Stimulated activated memory B cell treated with anti-CD40 and anti-IgM and Interleukin-4, amounts not matched to agents 10 μg/mL and 1 μg/mL and 100 μg/mL, for 72 hours (primary cell): ENCODE data around the gene SPATA13.
A peak's percentile ranks its signal among the peaks of the same experiment; 100 is the strongest.
"Not testable (repeated sequence)": the region's sequence is repeated elsewhere in the genome, so short reads cannot be mapped to it uniquely, and the experiment has no call there.

Experiments used
- ATAC-seq: fragments of 150-1000 bp; cut with Tn5 transposase; 2 replicates; pipeline ENCODE4 v1.10.0; 2021
- H3K27ac Mint-ChIP-seq: one replicate; pipeline ENCODE4 v1.8.0; 2022; ENCODE audit warnings: mild to moderate bottlenecking, mixed read lengths
- H3K27me3 Mint-ChIP-seq: one replicate; pipeline ENCODE4 v1.8.0; 2022; ENCODE audit warnings: mixed read lengths
- H3K36me3 Mint-ChIP-seq: one replicate; pipeline ENCODE4 v1.8.0; 2022; ENCODE audit warnings: mixed read lengths
- H3K4me1 Mint-ChIP-seq: one replicate; pipeline ENCODE4 v1.8.0; 2022; ENCODE audit warnings: mixed read lengths
- H3K4me3 Mint-ChIP-seq: one replicate; pipeline ENCODE4 v1.8.0; 2022; ENCODE audit warnings: mild to moderate bottlenecking, moderate library complexity, mixed read lengths
- H3K9me3 Mint-ChIP-seq: one replicate; pipeline ENCODE4 v1.8.0; 2022; ENCODE audit warnings: mixed read lengths

Gene SPATA13

DNA sequence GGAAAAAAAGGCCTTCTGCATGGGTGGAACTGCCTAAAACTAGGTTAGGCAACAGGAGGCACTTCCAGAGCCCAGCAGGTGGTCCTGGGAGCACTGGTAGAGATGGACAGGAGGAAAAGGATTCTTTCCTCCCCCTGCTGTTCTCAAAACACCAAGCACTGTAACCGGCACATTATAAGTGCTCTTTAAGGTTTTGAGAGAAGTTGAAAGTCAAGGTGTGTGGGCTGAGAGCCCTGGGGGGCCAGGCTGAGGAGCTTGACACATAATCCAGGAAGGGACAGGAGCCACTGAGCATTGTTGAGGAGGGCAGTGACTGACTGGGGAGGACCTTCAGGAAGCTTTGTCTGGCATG is 32.3 kb downstream of the SPATA13 start:
- Mint-ChIP-seq H3K36me3 (no peaks in the 10 kb centered on the region), H3K9me3 (no peaks in the 10 kb centered on the region), H3K4me1 (peaks cover 6% of the 10 kb centered on the region), H3K4me3 (no peak overlapping the region), H3K27me3 (peaks cover 10% of the 10 kb centered on the region), H3K27ac (no peak overlapping the region)
- ATAC-seq = no peak

DNA sequence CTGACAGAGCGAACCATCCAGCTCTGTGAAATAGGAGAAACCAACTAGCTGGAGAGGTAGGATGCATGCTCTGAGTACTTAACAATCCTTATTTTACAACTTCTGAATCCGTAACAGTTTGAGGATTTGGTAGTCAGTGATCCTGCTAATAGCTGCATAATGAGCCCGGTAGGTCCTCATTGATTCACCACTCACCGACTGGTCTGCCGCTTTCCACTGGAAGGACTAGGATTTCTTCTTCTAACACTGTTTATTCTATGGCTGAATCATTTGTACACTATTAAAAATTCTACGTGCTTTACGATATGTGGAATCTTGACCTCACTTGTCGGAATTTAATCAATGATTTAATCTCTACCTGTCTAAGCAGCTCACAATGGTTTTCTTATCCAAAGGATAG is 33.9 kb downstream of the SPATA13 start:
- H3K4me3 Mint-ChIP-seq = no peak overlapping the region
- no peaks in the 10 kb centered on the region for H3K36me3 Mint-ChIP-seq
- no peak for ATAC-seq
- peaks cover 10% of the 10 kb centered on the region for H3K27me3 Mint-ChIP-seq
- no peak overlapping the region for H3K27ac Mint-ChIP-seq
- H3K4me1 Mint-ChIP-seq = peaks cover 6% of the 10 kb centered on the region
- no peaks in the 10 kb centered on the region for H3K9me3 Mint-ChIP-seq

DNA sequence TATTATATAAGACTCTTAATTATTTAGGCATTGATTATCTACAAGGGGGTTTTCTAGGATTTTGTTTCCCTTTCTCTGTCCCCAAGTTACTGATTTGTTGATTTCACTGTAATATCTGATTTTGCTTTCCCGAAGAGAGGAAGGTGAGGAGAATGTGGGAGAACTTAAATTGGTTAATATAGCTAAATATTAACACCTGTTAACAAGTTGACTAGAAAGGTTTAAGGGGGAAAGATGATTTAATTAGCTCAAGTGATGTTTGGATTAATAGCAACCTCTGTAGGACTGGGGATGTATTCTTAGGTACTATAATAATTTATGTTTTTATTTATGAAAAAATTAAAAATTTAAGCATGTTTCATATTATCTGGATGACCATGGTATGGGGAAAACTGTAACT is 35.1 kb downstream of the SPATA13 start:
- Mint-ChIP-seq H3K36me3 (no peaks in the 10 kb centered on the region), H3K27me3 (peaks cover 10% of the 10 kb centered on the region), H3K4me1 (peaks cover 6% of the 10 kb centered on the region), H3K4me3 (no peak overlapping the region), H3K9me3 (no peaks in the 10 kb centered on the region), H3K27ac (no peak overlapping the region)
- no peak for ATAC-seq

DNA sequence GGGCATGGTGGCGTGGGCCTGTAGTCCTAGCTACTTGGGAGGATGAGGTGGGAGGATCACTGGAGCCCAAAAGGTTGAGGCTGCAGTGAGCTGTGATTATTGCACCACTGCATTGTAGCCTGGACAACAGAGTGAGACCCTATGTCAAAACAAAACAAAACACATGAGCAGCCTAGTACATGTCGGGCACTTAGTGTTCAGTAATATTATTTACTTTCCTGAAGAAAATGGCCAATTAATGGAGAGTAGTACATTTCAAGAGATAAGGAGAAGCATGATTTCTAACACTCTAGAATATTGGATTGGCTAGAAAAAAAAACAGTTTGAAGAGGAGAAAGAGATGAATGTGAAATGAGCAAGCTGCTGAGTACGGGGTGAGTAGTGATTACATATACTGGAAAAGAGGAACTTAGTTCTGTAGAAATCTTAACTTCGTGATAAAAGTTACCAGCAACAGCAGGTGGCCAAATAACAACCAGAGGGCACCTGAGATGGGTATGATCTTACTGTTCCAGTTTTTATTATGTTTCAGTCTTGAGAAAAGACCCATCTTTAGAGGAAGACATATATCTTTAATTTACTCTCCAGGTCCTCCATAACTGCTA is 36.2 kb downstream of the SPATA13 start:
- Mint-ChIP-seq H3K9me3 (no peaks in the 10 kb centered on the region), H3K27ac (no peak overlapping the region), H3K36me3 (no peaks in the 10 kb centered on the region), H3K27me3 (peaks cover 10% of the 10 kb centered on the region), H3K4me1 (peaks cover 6% of the 10 kb centered on the region), H3K4me3 (no peak overlapping the region)
- peak; percentile 53 for ATAC-seq

DNA sequence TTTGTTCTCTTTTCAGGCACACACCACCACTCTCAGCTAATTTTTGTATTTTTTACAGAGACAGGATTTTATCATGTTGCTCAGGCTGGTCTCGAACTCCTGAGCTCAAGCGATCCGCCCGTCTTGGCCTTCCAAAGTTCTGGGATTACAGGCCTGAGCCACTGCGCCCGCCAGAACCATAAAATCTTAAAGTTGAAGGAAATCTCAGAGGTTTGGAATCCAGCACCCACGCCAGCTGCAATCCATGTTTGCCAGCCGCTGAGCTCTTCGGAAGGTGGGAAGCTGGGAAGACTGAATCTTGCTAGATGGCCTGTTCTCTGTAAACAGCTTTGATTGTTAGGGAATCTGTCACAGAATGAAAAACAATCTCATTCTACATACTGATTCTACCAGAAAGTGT is 38.5 kb downstream of the SPATA13 start:
- no peak for ATAC-seq
- Mint-ChIP-seq H3K4me1 (peaks cover 15% of the 10 kb centered on the region), H3K27ac (no peak overlapping the region), H3K27me3 (no peaks in the 10 kb centered on the region), H3K4me3 (no peak overlapping the region), H3K9me3 (no peaks in the 10 kb centered on the region), H3K36me3 (no peaks in the 10 kb centered on the region)

DNA sequence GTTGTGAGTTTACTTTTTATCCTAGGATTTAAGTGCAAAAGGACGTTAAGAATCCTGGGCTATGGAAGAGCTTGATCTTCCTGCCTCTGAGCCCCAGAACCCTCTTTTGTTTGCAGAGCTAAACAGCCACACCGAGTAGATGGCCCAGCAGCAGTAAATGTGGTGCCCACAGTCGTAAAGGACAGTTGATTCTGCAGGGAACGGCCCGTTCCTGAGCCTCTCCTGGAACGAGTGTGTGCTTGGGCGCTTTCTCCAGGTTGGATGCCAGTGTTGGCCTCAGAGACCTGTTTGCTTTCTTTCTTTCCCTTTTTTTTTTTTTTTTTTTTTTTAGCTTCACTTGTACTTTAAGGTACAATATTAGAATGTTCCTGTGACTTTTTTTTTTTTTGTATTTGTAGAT is 41.7 kb downstream of the SPATA13 start:
- H3K9me3 Mint-ChIP-seq = no peaks in the 10 kb centered on the region

DNA sequence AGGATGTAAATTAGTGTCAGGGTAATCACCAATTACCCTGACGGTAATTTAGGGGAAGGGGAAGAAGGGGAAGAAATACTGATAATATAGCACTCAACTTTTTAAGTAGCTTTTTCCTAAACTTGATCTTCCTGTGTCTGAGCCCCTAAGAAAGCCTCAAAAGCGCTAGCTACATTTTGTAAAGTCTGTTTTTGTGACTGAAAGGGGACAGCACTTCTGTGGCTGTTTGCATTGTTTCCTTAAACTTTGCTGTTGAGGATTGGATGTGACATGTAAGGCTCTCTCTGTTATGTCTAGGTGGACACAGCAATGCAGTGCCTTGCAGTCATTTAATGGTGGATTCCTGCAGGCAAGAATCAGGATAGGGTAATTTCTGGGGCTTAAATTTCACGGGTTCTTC is 42.8 kb downstream of the SPATA13 start:
- peaks cover 14% of the 10 kb centered on the region for H3K4me1 Mint-ChIP-seq
- no peaks in the 10 kb centered on the region for H3K9me3 Mint-ChIP-seq
- no peak overlapping the region for H3K27ac Mint-ChIP-seq
- no peak overlapping the region for H3K4me3 Mint-ChIP-seq
- no peak for ATAC-seq
- peaks cover 18% of the 10 kb centered on the region for H3K27me3 Mint-ChIP-seq
- no peaks in the 10 kb centered on the region for H3K36me3 Mint-ChIP-seq

More for the DNA sequence above, 41.7 kb downstream of the SPATA13 start:
- Mint-ChIP-seq H3K4me3 (no peak overlapping the region), H3K4me1 (peaks cover 14% of the 10 kb centered on the region), H3K27me3 (peaks cover 18% of the 10 kb centered on the region), H3K27ac (no peak overlapping the region), H3K36me3 (no peaks in the 10 kb centered on the region)
- no peak for ATAC-seq

DNA sequence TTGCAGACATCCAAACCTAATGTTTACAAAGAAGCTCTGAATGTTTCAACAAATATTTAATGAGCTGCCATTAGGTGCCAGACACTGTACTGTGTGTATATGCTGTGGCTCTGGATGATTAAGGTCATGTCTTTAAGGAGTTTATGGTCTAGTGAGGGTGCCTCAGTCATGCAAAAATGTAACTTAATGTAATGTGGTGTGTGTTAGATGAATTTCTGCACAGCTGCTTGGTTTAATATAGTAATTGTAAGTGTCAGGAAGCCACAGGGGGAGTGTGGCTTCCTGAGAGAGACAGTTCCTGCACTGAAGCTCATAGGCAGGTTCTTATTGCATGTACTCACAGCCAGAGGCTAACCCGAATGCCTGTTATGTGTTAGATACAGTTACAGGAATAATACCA is 43.3 kb downstream of the SPATA13 start:
- peak; percentile 47 for ATAC-seq
- H3K27ac Mint-ChIP-seq = no peak overlapping the region
- H3K4me3 Mint-ChIP-seq = no peak overlapping the region
- H3K9me3 Mint-ChIP-seq = no peaks in the 10 kb centered on the region
- no peaks in the 10 kb centered on the region for H3K36me3 Mint-ChIP-seq
- H3K4me1 Mint-ChIP-seq = peaks cover 14% of the 10 kb centered on the region
- H3K27me3 Mint-ChIP-seq = peaks cover 18% of the 10 kb centered on the region

DNA sequence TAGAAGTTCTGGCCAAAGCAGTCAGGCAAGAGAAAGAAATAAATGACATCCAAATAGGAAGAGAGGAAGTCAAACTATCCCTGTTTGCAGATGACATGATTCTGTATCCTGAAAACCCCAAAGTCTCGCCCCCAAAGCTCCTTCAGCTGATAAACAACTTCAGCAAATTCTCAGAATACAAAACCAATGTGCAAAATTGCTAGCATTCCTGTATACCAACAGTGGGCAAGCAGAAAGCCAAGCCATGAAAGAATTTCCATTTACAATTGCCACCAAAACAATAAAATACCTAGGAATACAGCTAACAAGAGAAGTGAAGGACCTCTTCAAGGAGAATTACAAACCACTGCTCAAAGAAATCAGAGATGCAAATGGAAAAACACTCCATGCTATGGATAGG is 44.6 kb downstream of the SPATA13 start:
- not testable (repeated sequence) for H3K4me3 Mint-ChIP-seq, H3K9me3 Mint-ChIP-seq, ATAC-seq, H3K36me3 Mint-ChIP-seq, H3K27ac Mint-ChIP-seq
- Mint-ChIP-seq H3K27me3 (peaks cover 25% of the 10 kb centered on the region), H3K4me1 (peaks cover 14% of the 10 kb centered on the region)

DNA sequence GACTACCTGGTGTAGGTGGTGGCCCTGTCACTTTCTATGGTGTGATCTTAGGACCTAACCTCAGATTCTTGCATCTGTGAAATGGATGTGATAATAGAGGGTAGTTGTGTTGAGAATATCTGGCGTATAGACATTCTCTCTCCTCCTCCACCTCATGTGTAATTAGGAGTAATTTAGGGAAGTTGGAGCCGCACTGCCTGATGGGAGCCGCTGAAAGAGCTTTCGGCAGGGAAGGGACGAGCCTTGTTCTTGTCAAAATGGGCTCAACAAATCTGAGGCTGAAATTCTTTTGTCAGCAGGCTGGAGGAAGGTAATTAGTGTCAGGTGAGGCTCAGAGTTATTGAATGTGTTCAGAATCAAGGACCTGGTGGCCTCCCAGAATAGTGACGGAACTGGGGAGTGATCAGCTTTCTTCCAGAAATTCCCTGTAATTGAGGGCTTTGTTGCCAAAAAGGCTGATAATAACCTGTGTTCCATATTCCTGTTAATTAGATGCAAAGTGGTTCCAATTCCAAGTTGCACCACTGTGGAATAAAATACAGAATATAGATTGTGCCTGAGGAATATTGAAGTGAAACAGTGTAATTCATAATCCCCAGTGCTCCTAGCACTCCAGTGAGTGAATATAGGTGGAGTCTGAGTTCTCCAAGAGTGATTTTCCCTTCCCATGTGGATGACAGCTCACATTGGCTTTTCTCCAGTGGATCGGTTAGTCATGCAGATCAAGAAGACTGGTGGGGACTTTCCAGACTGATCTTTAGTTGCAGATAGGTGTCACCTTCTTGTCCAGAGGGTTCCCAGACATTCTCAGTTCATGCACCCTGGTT is 47.5 kb downstream of the SPATA13 start:
- no peak for ATAC-seq
- no peak overlapping the region for H3K27ac Mint-ChIP-seq
- no peaks in the 10 kb centered on the region for H3K36me3 Mint-ChIP-seq
- H3K9me3 Mint-ChIP-seq = peaks cover 4% of the 10 kb centered on the region
- peaks cover 14% of the 10 kb centered on the region for H3K4me1 Mint-ChIP-seq
- peaks cover 34% of the 10 kb centered on the region for H3K27me3 Mint-ChIP-seq
- no peak overlapping the region for H3K4me3 Mint-ChIP-seq

DNA sequence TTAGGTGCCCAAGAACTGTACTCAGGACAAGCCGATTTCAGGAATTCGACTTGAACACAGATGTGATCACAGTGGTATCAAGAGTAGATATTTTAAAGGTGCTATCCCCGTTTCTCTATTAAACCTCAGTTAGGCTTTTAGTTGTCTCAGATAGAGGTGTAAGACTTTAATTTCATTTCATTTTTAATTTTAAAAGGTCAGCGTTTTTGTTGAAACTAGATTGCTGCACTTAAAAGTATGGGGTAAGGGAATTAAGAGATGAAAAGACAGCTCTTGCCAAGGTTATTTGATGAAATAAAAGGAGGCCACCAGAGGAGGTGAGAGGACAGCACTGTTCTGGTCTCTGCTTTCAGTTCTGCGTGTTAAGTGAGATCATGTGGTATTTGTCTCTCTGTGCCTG is 48.6 kb downstream of the SPATA13 start:
- Mint-ChIP-seq H3K27ac (no peak overlapping the region), H3K4me3 (no peak overlapping the region), H3K4me1 (peaks cover 4% of the 10 kb centered on the region), H3K9me3 (peaks cover 4% of the 10 kb centered on the region), H3K36me3 (no peaks in the 10 kb centered on the region), H3K27me3 (peaks cover 36% of the 10 kb centered on the region)
- ATAC-seq = no peak

DNA sequence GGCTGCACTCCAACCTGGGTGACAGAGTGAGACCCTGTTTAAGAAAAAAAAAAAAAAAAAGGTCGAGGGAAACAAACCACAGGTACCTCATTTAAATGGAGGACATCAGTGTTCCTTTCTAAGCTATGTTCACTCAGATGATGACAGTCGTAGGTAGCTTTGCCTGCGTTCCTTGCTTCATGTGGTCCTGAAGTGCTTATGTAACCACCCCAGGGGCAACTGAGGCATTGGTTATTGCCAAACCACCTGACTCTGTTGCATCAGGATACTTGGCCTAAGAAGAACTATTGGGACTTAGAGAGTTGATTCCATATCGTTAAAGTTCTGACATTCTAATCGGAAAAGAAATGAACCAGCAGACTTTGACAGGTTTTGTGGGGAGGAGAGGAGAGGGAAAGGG is 51.7 kb downstream of the SPATA13 start:
- peaks cover 19% of the 10 kb centered on the region for H3K4me1 Mint-ChIP-seq

DNA sequence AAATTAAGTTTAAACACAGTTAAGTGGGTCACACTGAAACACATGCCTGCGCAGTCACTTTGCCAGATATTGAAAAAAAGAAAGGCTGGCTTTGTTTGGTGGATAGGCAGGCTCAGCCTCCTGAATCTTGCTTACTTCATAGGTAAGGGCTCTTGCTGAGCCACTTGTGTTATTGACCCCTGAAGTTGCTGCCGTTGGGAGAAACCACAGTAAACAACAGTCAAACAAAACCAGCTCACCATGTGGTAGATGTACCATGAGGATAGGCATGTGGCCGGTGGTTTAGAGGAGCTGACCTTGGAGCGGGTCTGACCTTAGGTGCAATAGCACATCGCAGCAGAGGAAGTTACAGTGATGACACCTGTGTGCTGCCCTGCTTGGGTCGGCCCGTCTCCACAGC is 52.2 kb downstream of the SPATA13 start:
- Mint-ChIP-seq H3K27ac (no peak overlapping the region), H3K4me1 (peaks cover 24% of the 10 kb centered on the region), H3K27me3 (peaks cover 18% of the 10 kb centered on the region), H3K4me3 (no peak overlapping the region), H3K36me3 (no peaks in the 10 kb centered on the region), H3K9me3 (peaks cover 4% of the 10 kb centered on the region)
- ATAC-seq = no peak

More for the DNA sequence above, 51.7 kb downstream of the SPATA13 start:
- ATAC-seq = no peak
- no peak overlapping the region for H3K27ac Mint-ChIP-seq
- no peaks in the 10 kb centered on the region for H3K36me3 Mint-ChIP-seq
- H3K9me3 Mint-ChIP-seq = peaks cover 4% of the 10 kb centered on the region
- H3K27me3 Mint-ChIP-seq = peaks cover 18% of the 10 kb centered on the region
- no peak overlapping the region for H3K4me3 Mint-ChIP-seq

DNA sequence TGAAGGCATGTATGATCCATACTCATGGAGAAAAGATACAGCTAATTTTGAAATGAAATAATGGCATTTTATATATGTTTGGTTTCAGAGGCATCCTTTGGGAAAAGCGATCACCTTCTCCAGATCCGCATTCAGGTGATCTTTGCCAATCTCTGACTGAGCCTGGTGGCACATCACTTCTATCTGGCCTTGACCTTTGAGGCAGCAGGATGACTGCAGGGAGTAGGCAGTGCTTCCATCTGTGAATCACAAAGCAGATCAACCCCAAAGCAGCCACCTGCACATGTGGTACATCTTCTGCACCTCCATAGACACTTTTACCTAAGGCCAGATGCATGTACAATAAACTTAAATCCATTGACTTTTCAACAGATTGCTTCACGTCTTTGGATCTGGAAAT is 53.4 kb downstream of the SPATA13 start:
- no peak for ATAC-seq

DNA sequence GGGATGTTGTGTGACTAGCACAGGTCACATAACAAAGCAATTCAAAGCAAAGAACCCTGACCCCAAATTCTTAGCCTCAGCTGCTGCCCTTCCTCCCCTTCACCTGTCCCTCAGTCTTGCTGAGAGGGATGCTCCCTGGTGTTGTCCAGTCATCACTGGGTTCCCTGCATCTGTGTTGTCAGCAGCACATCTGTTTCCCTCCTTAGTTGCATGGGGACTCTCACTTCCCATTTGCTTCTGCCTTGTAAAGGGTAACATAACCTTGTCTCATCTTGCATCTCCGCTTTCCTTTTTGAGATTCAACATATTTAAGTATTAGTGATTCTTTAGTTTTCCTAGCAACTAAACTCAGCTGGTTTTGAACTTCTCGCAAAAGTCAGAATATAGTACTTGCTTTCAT is 54.0 kb downstream of the SPATA13 start:
- no peaks in the 10 kb centered on the region for H3K36me3 Mint-ChIP-seq
- H3K4me1 Mint-ChIP-seq = peaks cover 24% of the 10 kb centered on the region
- ATAC-seq = peak; percentile 83
- peak overlapping the region; percentile 63 for H3K27ac Mint-ChIP-seq
- H3K27me3 Mint-ChIP-seq = peaks cover 17% of the 10 kb centered on the region
- peaks cover 2% of the 10 kb centered on the region for H3K9me3 Mint-ChIP-seq
- peak overlapping the region; percentile 21 for H3K4me3 Mint-ChIP-seq

More for the DNA sequence above, 53.4 kb downstream of the SPATA13 start:
- H3K4me1 Mint-ChIP-seq = peaks cover 24% of the 10 kb centered on the region
- H3K36me3 Mint-ChIP-seq = no peaks in the 10 kb centered on the region
- no peak overlapping the region for H3K27ac Mint-ChIP-seq
- H3K27me3 Mint-ChIP-seq = peaks cover 18% of the 10 kb centered on the region
- H3K4me3 Mint-ChIP-seq = no peak overlapping the region
- peaks cover 4% of the 10 kb centered on the region for H3K9me3 Mint-ChIP-seq

DNA sequence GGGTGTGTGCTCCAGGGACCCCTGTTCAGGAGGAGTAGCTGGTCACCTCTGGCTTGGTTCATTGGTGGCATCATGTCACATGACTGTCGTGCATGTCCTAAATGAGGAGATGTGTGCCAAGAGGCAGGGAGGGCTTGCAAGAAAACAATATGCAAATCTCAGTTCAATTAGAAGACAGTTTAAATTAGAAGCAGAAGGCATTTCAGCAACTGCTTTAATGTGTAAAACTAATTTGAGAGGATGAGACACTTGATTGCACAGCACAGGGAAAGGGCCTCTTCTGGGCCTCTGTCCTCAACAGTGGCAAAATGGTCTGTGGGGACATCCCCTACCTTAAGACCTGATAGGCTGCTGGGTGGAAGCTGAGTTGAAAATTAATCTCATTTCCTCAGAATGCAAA is 54.6 kb downstream of the SPATA13 start:
- Mint-ChIP-seq H3K36me3 (no peaks in the 10 kb centered on the region), H3K27me3 (peaks cover 11% of the 10 kb centered on the region), H3K4me3 (peak overlapping the region; percentile 21), H3K9me3 (no peaks in the 10 kb centered on the region), H3K27ac (peak overlapping the region; percentile 63), H3K4me1 (peaks cover 28% of the 10 kb centered on the region)
- ATAC-seq = peak; percentile 75
